Lower leg skin (tissue), 4 donors: ENCODE measurements around the gene SARNP. TPM values are rescaled to one million over a fixed set of nuclear protein-coding genes. Genes with fewer than 3 reads are reported as not detected.
A peak's percentile ranks its signal among the peaks of the same experiment; 100 is the strongest.

ENCODE experiments used
- DNase-seq, 2 donors: peaks; one replicate each; pipeline ENCODE4 v3.0.0-alpha.2; 2019; ENCODE audit warnings: low spot score in 2 of 2
- H3K4me3 ChIP-seq: fragments of 200-600 bp; sonication (generic); 2 replicates; pipeline ENCODE4 v1.5.1; 2017; ENCODE audit warnings: mild to moderate bottlenecking, low read depth; ENCODE audit not compliant: poor library complexity, severe bottlenecking
- CTCF ChIP-seq, 3 donors: fragments of 450-650 bp; IDR thresholded peaks; one replicate each; pipeline ENCODE4 v1.5.1; 2016; ENCODE audit warnings: antibody characterized with exemption in 3 of 3, mild to moderate bottlenecking in 3 of 3, moderate library complexity in 2 of 3
- POLR2A ChIP-seq, 2 donors: fragments of 450-650 bp; IDR thresholded peaks; one replicate each; pipeline ENCODE4 v1.6.1; 2016 to 2017; ENCODE audit warnings: antibody characterized with exemption in 2 of 2, mild to moderate bottlenecking in 1 of 2, moderate library complexity in 1 of 2
- WGBS, 2 donors: methylation state at CpG; one replicate each; pipeline ENCODE4 v1.1.5; 2018; 5-methylcytosine and 5-hydroxymethylcytosine counted together
- intact Hi-C: fragments of 100-400 bp; cut with DNase I; formaldehyde crosslinking; loops from one replicate; pipeline ENCODE4 v1.15.0; 2023; ENCODE audit warnings: low total_unique reads
- total RNA-seq, 4 donors: library from RNA; depleted of rRNA; stranded (reverse); fragments of >200 nt; gene quantifications; one replicate each; pipeline ENCODE4 v1.1.0, GENCODE V29; 2016

The SARNP gene
- total RNA-seq, 4 donors from 2014 or later, result 36.8 to 62.1 (median 59.6) TPM

- intact Hi-C loops, result loop anchor here (10.0 kb wide), 1 partner anchor 92 kb away; the partner anchor contains the start of gene PYM1
- TF ChIP-seq CTCF (IDR thresholded peaks at IDR 0.05) (no peak), POLR2A (IDR thresholded peaks at IDR 0.05) (no peak)
- WGBS, 2 donors, result 89 to 97% methylated on average over 6 to 10 of the region's 10 CpGs
- DNase-seq, result no peak
- H3K4me3 ChIP-seq, result no peak overlapping the region
These were observed 15.5 kb upstream of the SARNP start for GRCh38 chr12:55833056-55833455.

- WGBS, 2 donors, result 17 to 30% methylated on average over 1 of the region's 1 CpG
- no peak for DNase-seq
- peak overlapping the region; percentile 74 for H3K4me3 ChIP-seq
- intact Hi-C loops, result loop anchor here (10.0 kb wide), 1 partner anchor 93 kb away; the partner anchor contains the start of gene PYM1
- TF ChIP-seq POLR2A (IDR thresholded peaks at IDR 0.05) (no peak), CTCF (IDR thresholded peaks at IDR 0.05) (no peak)
These were observed 13.9 kb upstream of the SARNP start for GRCh38 chr12:55831447-55831815.

GRCh38 chr12:55830601-55831446, 13.3 kb upstream of the SARNP start:
- TF ChIP-seq CTCF (IDR thresholded peaks at IDR 0.05), result no peak
- no peak for TF ChIP-seq POLR2A (IDR thresholded peaks at IDR 0.05)
- WGBS, 2 donors, result 4 to 5% methylated on average over 23 of the region's 23 CpGs
- intact Hi-C loops, result loop anchor here (10.0 kb wide), 1 partner anchor 94 kb away; the partner anchor contains the start of gene PYM1
- peak overlapping the region; percentile 74 for H3K4me3 ChIP-seq
- peak; percentile 78 to 96 for DNase-seq

- TF ChIP-seq CTCF (IDR thresholded peaks at IDR 0.05), result no peak
- TF ChIP-seq POLR2A (IDR thresholded peaks at IDR 0.05), result no peak
- peak in 1 of 2 donors; percentile 92 for DNase-seq
- intact Hi-C loops, result loop anchor here (10.0 kb wide), 1 partner anchor 95 kb away; the partner anchor contains the start of gene PYM1
These were observed 12.6 kb upstream of the SARNP start for GRCh38 chr12:55829967-55830600.

GRCh38 chr12:55828357-55828756, 10.8 kb upstream of the SARNP start:
- intact Hi-C loops, result no loop called here
- no peak overlapping the region for H3K4me3 ChIP-seq
- DNase-seq, result no peak
- WGBS, 2 donors, result 79 to 85% methylated on average over 4 to 5 of the region's 5 CpGs
- TF ChIP-seq POLR2A (IDR thresholded peaks at IDR 0.05), result no peak
- TF ChIP-seq CTCF (IDR thresholded peaks at IDR 0.05), result no peak

More at GRCh38 chr12:55829967-55830600, 12.6 kb upstream of the SARNP start:
- WGBS, 2 donors, result 1% methylated on average over 37 of the region's 37 CpGs
- peak overlapping the region; percentile 74 for H3K4me3 ChIP-seq
